NCI-H748 (cell line): ENCODE data around the gene ADAM19.

ENCODE experiments used
- DNase-seq: peaks from one replicate; lab custom pipeline; 2025; ENCODE audit not compliant: unreplicated experiment; lab: John Stamatoyannopoulos, UW

Gene ADAM19

GRCh38 chr5:157469073-157469472 is 106.5 kb downstream of the ADAM19 start:
- no peak for DNase-seq

GRCh38 chr5:157468293-157468965 is 107.1 kb downstream of the ADAM19 start:
- no peak for DNase-seq

- no peak for DNase-seq
Measured at GRCh38 chr5:157464519-157465171, 110.9 kb downstream of the ADAM19 start.

- no peak for DNase-seq
Measured at GRCh38 chr5:157463621-157464518, 111.7 kb downstream of the ADAM19 start.

GRCh38 chr5:157463081-157463480 is 112.5 kb downstream of the ADAM19 start:
- DNase-seq: no peak

- no peak for DNase-seq
Measured at GRCh38 chr5:157460921-157461792, 114.4 kb downstream of the ADAM19 start.

- DNase-seq: peak; percentile 52
Measured at GRCh38 chr5:157459715-157460599, 115.6 kb downstream of the ADAM19 start, which contains the start of gene NIPAL4. TSS of gene NIPAL4 (plus strand) at chr5:157460213. CDS start at chr5:157460321, 108 bp downstream.

- DNase-seq: no peak
Measured at GRCh38 chr5:157458835-157459234, 116.7 kb downstream of the ADAM19 start.

- DNase-seq: no peak
Measured at GRCh38 chr5:157457391-157457790, 118.2 kb downstream of the ADAM19 start.

- DNase-seq: no peak
Measured at GRCh38 chr5:157456301-157456700, 119.3 kb downstream of the ADAM19 start.

GRCh38 chr5:157455057-157455456 is 120.5 kb downstream of the ADAM19 start:
- no peak for DNase-seq

GRCh38 chr5:157454273-157454672 is 121.3 kb downstream of the ADAM19 start:
- DNase-seq: no peak

GRCh38 chr5:157451806-157452205 is 123.8 kb downstream of the ADAM19 start:
- DNase-seq: no peak

- DNase-seq: no peak
Measured at GRCh38 chr5:157450024-157450423, 125.6 kb downstream of the ADAM19 start.

GRCh38 chr5:157449011-157449723 is 126.4 kb downstream of the ADAM19 start:
- DNase-seq: no peak

GRCh38 chr5:157447201-157447637 is 128.4 kb downstream of the ADAM19 start:
- peak; percentile 81 for DNase-seq

GRCh38 chr5:157446412-157446935 is 129.1 kb downstream of the ADAM19 start:
- DNase-seq: no peak

- DNase-seq: no peak
Measured at GRCh38 chr5:157445745-157446411, 129.7 kb downstream of the ADAM19 start.
